Measurements from ENCODE around the gene SYCP2L. TPM values are rescaled to one million over a fixed set of nuclear protein-coding genes. Genes with fewer than 3 reads are reported as not detected.

Gene SYCP2L
- total and polyA plus RNA-seq, 4 donors, result 0.49 to 5.3 (median 0.69) TPM

DNA sequence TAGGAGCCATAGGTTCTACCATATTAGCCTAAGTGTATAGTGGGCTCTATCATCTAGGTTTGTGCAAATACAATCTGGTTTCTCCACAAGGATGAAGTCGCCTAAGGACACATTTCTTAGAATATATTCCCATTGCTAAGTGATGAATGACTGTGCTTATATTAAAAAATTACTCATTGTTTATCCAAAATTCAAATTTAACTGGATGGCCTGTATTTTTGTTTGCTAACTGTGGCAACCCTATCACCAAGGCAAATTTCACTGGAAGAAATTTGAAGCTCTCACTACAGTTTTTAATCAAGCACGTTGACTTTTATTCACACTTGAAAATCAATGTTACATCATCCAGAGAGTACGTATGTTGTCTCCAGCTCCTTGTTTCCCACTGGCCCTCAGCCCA is 18.9 kb upstream of the SYCP2L start:
- H3K36me3 ChIP-seq (ENCODE audit: control insufficient read depth in 4 of 4, insufficient read depth in 4 of 4, low read length in 4 of 4), result no peaks in the 10 kb centered on the region
- no peak for ATAC-seq (ENCODE audit: insufficient read depth, low FRiP score)
- 85 to 94% methylated on average over 3 of the region's 3 CpGs for WGBS, 2 donors
- H3K4me3 ChIP-seq, result no peak overlapping the region
- TF ChIP-seq CTCF (IDR thresholded peaks at IDR 0.05; ENCODE audit: control extremely low read depth, extremely low read depth), result no peak
- no peaks in the 10 kb centered on the region for H3K27me3 ChIP-seq (ENCODE audit: control insufficient read depth in 3 of 3, insufficient read depth in 3 of 3, low read length in 2 of 3)
- no peak for DNase-seq
- H3K4me1 ChIP-seq (ENCODE audit: control insufficient read depth in 5 of 5, insufficient read depth in 5 of 5, low read length in 5 of 5), result peaks cover 0 to 1% (median 0%) of the 10 kb centered on the region in 5 donors
- no peak overlapping the region for H3K9ac ChIP-seq (ENCODE audit: insufficient read depth in 1 of 2, low read length in 2 of 2)
- no peaks in the 10 kb centered on the region for H3K9me3 ChIP-seq (ENCODE audit: control insufficient read depth in 4 of 4, insufficient read depth in 3 of 4, low read length in 3 of 4)
- no peak overlapping the region for H3K27ac ChIP-seq (ENCODE audit: low read depth in 1 of 2, low read length in 1 of 2)

DNA sequence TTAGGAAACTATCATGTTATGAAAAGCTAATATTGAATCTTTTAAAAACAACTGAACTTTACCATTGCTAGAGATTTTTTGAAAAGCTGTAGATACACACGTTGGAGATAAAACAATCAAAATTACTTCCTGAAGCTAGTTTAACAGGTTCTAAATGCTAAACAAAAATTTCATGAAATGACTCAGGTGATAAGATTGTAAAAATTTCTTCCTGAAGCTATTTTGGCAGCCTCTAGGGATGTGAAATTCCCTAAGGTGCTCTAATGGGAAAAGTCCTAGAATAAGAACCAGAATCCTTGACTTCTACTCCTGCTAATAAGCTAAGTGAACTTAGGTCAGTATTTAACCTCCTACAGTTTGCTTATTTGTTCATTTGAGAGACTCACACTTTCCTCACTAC is 13.5 kb upstream of the SYCP2L start:
- ATAC-seq (ENCODE audit: insufficient read depth, low FRiP score), result no peak
- Histone ChIP-seq H3K9me3 (ENCODE audit: control insufficient read depth in 4 of 4, insufficient read depth in 3 of 4, low read length in 3 of 4) (peaks cover 0 to 3% (median 0%) of the 10 kb centered on the region in 4 donors), H3K36me3 (ENCODE audit: control insufficient read depth in 4 of 4, insufficient read depth in 4 of 4, low read length in 4 of 4) (no peaks in the 10 kb centered on the region), H3K27ac (ENCODE audit: low read depth in 1 of 2, low read length in 1 of 2) (no peak overlapping the region), H3K4me3 (no peak overlapping the region), H3K27me3 (ENCODE audit: control insufficient read depth in 3 of 3, insufficient read depth in 3 of 3, low read length in 2 of 3) (peaks cover 0 to 6% (median 0%) of the 10 kb centered on the region in 3 donors), H3K4me1 (ENCODE audit: control insufficient read depth in 5 of 5, insufficient read depth in 5 of 5, low read length in 5 of 5) (peaks cover 0 to 2% (median 0%) of the 10 kb centered on the region in 5 donors), H3K9ac (ENCODE audit: insufficient read depth in 1 of 2, low read length in 2 of 2) (no peak overlapping the region)
- DNase-seq, result no peak
- no peak for TF ChIP-seq CTCF (IDR thresholded peaks at IDR 0.05; ENCODE audit: control extremely low read depth, extremely low read depth)
- 33 to 51% methylated on average over 1 of the region's 1 CpG for WGBS, 2 donors

GRCh38 chr6:10874207-10874606 is 12.6 kb upstream of the SYCP2L start:
- no peak overlapping the region for H3K4me3 ChIP-seq
- H3K9ac ChIP-seq (ENCODE audit: insufficient read depth in 1 of 2, low read length in 2 of 2), result no peak overlapping the region
- H3K4me1 ChIP-seq (ENCODE audit: control insufficient read depth in 5 of 5, insufficient read depth in 5 of 5, low read length in 5 of 5), result peaks cover 0 to 2% (median 0%) of the 10 kb centered on the region in 5 donors
- H3K27me3 ChIP-seq (ENCODE audit: control insufficient read depth in 3 of 3, insufficient read depth in 3 of 3, low read length in 2 of 3), result peaks cover 0 to 10% (median under 1%) of the 10 kb centered on the region in 3 donors
- DNase-seq (no peak), ATAC-seq (ENCODE audit: insufficient read depth, low FRiP score) (no peak)
- 88 to 93% methylated on average over 6 of the region's 6 CpGs for WGBS, 2 donors
- H3K36me3 ChIP-seq (ENCODE audit: control insufficient read depth in 4 of 4, insufficient read depth in 4 of 4, low read length in 4 of 4), result no peaks in the 10 kb centered on the region
- H3K27ac ChIP-seq (ENCODE audit: low read depth in 1 of 2, low read length in 1 of 2), result no peak overlapping the region
- TF ChIP-seq CTCF (IDR thresholded peaks at IDR 0.05; ENCODE audit: control extremely low read depth, extremely low read depth), result no peak
- H3K9me3 ChIP-seq (ENCODE audit: control insufficient read depth in 4 of 4, insufficient read depth in 3 of 4, low read length in 3 of 4), result peaks cover 0 to 3% (median 0%) of the 10 kb centered on the region in 4 donors

- H3K9me3 ChIP-seq (ENCODE audit: control insufficient read depth in 4 of 4, insufficient read depth in 3 of 4, low read length in 3 of 4), result peaks cover 0 to 3% (median 0%) of the 10 kb centered on the region in 4 donors
- no peak overlapping the region for H3K9ac ChIP-seq (ENCODE audit: insufficient read depth in 1 of 2, low read length in 2 of 2)
- DNase-seq, result no peak
- peaks cover 0 to 18% (median 7%) of the 10 kb centered on the region in 3 donors for H3K27me3 ChIP-seq (ENCODE audit: control insufficient read depth in 3 of 3, insufficient read depth in 3 of 3, low read length in 2 of 3)
- no peaks in the 10 kb centered on the region for H3K36me3 ChIP-seq (ENCODE audit: control insufficient read depth in 4 of 4, insufficient read depth in 4 of 4, low read length in 4 of 4)
- H3K4me1 ChIP-seq (ENCODE audit: control insufficient read depth in 5 of 5, insufficient read depth in 5 of 5, low read length in 5 of 5), result peaks cover 0 to 2% (median 0%) of the 10 kb centered on the region in 5 donors
- no peak overlapping the region for H3K4me3 ChIP-seq
- WGBS, 2 donors, result 87 to 96% methylated on average over 4 of the region's 4 CpGs
- no peak overlapping the region for H3K27ac ChIP-seq (ENCODE audit: low read depth in 1 of 2, low read length in 1 of 2)
- TF ChIP-seq CTCF (IDR thresholded peaks at IDR 0.05; ENCODE audit: control extremely low read depth, extremely low read depth), result no peak
- ATAC-seq (ENCODE audit: insufficient read depth, low FRiP score), result no peak
Observed at GRCh38 chr6:10875026-10875425, 11.8 kb upstream of the SYCP2L start.
